GM12872 (cell line): ENCODE results near the gene ANKRD9.

Experiments used
- CTCF ChIP-seq: IDR thresholded peaks from 3 replicates; pipeline ENCODE4 v1.5.1; 2011; ENCODE audit warnings: low read depth, mild to moderate bottlenecking, low read length, moderate library complexity; ENCODE audit not compliant: insufficient read depth

The ANKRD9 gene

GRCh38 chr14:102505775-102506625 lies 3.6 kb downstream of the ANKRD9 start:
- no peak for TF ChIP-seq CTCF

GRCh38 chr14:102505000-102505619 lies 4.5 kb downstream of the ANKRD9 start:
- TF ChIP-seq CTCF = no peak

GRCh38 chr14:102504328-102504999 lies 5.1 kb downstream of the ANKRD9 start:
- TF ChIP-seq CTCF = no peak

- no peak for TF ChIP-seq CTCF
Measured at GRCh38 chr14:102503641-102504327, 5.8 kb downstream of the ANKRD9 start.

GRCh38 chr14:102502571-102502970 lies 7.0 kb downstream of the ANKRD9 start:
- TF ChIP-seq CTCF = no peak

- 0 out of 3 replicates have a peak, but pooled peaks have one; percentile 21 for TF ChIP-seq CTCF
Measured at GRCh38 chr14:102501751-102502315, 7.7 kb downstream of the ANKRD9 start.
